ENCODE data around the gene TNFRSF18.
A peak's percentile ranks its signal among the peaks of the same experiment; 100 is the strongest.

TNFRSF18 gene

DNA sequence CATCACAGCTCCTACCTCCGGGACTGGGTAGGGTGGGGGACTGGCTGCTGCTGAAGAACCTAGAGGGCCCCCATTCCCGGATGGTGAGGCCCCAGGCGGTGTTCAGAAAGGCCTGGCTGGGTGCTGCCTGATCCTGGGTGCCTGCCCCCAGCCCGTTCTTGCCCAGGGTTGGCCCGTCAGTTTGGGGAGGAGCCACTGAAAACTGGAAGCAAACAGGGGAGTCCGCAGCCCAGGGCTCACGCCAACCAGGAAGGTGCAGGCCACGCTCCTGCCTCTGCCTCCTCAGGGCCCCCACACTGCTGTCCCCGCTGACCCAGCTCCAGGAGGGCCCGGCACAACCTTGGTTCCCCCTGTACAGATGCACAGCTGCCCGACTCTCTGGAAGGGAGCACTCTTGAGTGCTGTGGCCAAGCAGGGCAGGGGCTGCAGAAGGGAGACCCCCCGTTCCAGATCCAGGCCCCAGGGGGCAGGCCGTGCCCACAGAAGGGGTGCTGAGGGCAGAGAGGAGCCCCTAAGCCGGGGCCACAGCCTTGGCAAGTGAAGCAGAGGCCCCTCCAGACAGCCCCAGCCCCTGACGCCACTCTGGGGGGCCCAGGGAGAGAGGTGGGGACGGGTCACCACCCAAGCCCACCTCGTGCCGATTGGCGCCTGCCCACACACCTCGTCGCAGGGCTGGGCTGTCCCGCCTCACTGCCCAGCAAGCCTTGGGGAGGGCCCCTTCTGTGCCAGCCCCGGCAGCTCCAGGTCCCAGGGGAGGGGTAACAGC, 34.6 kb upstream of the TNFRSF18 start:
- DNase-seq (ENCODE audit: low read depth in 2 of 2) = no peak

- DNase-seq (ENCODE audit: low read depth in 2 of 2) = no peak
These were observed 33.9 kb upstream of the TNFRSF18 start for GRCh38 chr1:1240348-1240732.

DNA sequence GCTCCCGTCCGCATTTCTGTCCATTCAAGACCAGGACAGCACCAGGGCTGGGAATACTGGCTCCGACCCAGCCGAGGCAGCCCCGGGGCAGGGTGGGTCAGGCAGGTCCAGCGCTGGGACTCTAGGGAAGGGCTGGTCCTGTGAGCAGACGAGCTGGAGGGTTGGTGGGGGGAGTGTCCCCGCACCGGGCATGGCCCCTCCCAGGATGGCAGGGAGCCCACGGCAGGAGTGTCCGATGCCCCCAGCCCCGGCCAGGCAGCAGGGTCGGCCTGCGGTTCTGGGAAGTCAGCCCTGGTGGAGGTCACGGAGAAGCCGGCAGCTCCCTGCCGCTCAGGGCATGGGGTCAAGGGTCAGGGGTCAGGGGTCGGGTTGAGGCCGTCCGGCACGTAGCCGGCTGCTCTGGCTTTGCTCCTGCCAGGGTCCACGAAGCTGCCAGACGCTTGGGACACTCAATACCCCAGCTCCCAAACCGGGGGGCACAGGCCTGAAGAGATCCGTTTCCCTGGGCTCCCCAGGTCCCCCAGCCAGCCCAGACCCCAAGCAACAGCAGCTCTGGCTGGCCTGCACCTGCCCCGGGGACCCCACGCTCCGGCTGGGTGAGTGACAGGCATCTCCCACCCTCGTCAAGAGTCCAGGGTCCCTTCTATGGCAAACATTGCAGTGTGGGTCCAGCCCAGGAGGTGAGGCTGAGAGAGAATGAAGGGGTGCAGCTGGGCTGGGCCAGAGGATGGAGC, 33.4 kb upstream of the TNFRSF18 start:
- DNase-seq (ENCODE audit: low read depth in 2 of 2) = no peak

DNA sequence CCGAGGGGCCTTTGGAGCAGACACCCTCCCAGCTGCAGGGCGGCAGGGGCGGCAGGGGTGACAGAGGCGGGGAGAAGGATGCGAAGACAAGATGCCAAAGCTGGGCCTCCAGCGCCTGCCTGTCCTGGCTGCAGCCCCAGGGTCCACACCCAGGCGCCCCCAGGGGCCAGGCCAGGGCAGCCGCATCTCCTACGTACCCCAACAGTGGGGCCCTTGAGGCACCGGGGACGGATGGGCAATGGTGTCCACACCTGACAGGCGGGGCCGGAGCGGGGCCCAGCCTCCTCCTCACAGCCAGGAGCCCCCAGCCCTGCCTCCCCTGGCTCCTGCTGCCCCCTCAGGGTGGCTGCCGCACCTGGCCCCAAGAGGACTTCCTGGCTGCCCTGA, 32.8 kb upstream of the TNFRSF18 start:
- DNase-seq (ENCODE audit: low read depth in 2 of 2) = no peak

- no peak for DNase-seq (ENCODE audit: low read depth in 2 of 2)
These were observed 32.3 kb upstream of the TNFRSF18 start for GRCh38 chr1:1238702-1239178.

DNA sequence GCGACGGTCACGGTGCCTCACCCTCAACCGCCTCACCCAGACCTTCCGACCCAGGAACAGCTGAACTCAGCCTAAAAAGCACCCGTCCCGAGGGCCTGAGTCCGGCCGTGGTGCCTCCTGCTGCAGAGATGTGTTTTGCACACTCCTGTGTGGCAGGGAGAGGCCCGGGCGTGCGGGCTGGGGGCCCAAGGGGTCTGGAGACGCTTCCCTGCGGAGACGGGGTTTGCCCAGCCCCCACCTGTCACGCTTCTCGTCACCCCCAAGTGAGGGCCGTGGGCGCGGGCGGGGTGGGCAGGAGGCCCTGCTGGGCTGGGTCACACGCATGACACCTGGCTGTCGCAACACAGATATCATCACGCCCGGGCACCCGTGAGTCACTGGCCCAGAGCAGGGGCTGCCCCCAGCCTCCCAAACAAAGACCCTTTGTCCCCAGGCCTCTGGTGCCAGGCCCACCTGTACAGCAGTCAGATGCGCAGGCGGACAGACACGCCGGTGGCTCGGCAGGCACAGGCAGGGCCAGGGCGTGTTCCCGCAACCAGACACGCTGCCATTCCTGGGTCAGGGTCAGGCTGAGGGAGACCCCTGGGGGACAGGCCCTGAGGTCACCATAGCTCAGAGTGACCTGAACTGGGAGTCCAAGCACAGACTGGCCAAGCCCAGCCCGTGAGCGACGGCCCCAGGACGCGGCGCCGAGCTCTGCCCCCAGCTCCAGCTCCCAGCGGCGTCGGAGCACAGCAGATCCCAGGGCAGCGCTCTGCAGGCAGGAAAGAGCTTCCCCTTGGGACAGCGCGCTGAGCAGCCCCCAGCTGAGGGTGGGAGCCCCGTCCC, 31.7 kb upstream of the TNFRSF18 start:
- DNase-seq (ENCODE audit: low read depth in 2 of 2) = no peak

DNA sequence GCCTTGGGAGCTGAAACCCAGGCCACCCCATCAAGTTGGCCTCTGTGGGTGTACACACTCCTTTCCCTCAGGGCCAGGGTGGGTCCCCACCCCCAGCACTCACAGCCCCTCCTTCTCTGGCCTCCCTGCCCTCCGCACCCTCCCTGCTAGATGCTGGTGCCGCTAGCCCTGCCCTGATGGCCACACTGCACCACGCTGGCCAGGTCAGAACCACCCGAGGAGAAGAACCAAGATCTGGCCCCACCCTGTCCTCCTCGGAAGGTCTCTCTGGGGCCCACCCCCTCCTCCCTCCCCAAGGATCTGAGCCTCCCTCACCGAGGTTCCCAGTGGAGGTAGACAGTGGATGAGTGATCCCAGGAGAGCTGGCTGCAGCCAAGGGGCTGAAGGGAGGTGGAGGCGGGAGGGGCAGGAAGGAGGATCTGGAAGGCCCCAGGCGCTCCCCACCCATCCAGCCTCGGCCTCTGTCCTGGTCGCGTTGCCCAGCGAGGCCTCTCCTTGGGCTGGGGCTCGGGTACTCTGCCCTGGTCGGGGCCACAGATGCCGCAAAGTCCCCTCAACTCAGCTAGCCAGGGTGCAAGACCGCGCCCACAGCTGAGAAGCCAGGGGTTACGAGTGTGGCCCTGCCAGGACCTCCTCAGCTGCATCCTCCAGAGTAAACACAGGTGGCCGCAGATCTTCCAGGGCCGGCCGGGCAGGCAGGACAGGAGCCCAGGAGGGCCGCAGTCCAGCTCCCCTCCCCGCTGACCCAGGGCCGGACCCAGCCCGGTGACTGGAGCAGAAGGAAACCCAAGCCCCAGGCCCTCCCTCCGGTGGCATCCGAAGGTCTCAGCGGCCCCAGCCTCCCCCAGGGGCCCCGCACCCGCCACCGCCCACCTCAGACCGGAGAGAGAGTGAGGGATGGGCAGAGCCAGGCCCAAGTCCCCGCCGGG, 30.8 kb upstream of the TNFRSF18 start:
- no peak for DNase-seq (ENCODE audit: low read depth in 2 of 2)

- no peak for DNase-seq (ENCODE audit: low read depth in 2 of 2)
These were observed 29.9 kb upstream of the TNFRSF18 start for GRCh38 chr1:1236176-1236763.

- DNase-seq (ENCODE audit: low read depth in 2 of 2) = no peak
These were observed 28.8 kb upstream of the TNFRSF18 start for GRCh38 chr1:1235016-1235744.

- no peak for DNase-seq (ENCODE audit: low read depth in 2 of 2)
These were observed 27.9 kb upstream of the TNFRSF18 start for GRCh38 chr1:1234180-1234808.

DNA sequence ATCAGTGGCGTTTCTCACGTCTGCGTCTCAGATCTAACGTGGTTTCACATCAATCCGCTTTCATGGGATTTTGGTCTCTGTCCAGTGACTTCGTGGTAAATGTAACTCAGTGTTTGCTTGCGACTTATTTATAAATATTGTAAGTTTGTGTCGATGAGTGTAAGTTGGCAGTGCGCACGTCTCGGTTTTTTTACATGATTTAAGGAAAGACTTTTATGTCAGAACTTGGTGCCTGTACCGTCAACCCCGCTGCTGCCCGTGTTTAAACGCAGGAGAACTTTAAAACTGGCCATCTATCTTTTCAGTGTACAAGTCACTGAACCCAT, 27.1 kb upstream of the TNFRSF18 start:
- DNase-seq (ENCODE audit: low read depth in 2 of 2) = no peak

DNA sequence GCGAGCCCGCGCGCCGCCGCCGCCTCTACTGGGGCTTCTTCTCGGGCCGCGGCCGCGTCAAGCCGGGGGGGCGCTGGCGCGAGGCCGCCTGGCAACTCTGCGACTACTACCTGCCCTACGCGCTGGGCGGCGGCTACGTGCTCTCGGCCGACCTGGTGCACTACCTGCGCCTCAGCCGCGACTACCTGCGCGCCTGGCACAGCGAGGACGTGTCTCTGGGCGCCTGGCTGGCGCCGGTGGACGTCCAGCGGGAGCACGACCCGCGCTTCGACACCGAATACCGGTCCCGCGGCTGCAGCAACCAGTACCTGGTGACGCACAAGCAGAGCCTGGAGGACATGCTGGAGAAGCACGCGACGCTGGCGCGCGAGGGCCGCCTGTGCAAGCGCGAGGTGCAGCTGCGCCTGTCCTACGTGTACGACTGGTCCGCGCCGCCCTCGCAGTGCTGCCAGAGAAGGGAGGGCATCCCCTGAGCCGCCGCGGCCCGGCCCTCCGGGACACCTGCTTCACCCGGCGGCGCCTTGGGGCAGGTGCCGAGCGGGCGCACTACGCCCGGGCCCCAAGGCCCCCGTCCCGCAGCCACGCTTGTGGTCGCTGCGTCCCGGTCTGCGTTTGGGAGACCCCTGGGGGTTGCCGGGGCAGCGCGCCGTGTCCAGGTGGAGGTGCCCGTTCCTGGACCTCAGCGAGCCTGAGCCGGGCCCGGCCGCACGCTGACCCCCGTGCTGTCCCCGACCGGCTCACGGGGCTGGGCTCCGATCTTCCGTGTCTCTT, 26.6 kb upstream of the TNFRSF18 start:
- DNase-seq (ENCODE audit: low read depth in 2 of 2) = no peak

DNA sequence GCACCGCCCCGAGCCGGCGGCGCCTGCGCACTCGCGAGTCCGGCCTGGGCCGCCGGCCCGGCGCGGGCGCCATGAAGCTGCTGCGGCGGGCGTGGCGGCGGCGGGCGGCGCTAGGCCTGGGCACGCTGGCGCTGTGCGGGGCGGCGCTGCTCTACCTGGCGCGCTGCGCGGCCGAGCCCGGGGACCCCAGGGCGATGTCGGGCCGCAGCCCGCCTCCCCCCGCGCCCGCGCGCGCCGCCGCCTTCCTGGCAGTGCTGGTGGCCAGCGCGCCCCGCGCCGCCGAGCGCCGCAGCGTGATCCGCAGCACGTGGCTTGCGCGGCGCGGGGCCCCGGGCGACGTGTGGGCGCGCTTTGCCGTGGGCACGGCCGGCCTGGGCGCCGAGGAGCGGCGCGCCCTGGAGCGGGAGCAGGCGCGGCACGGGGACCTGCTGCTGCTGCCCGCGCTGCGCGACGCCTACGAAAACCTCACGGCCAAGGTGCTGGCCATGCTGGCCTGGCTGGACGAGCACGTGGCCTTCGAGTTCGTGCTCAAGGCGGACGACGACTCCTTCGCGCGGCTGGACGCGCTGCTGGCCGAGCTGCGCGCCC, 25.9 kb upstream of the TNFRSF18 start, which contains the start of gene B3GALT6:
Gene B3GALT6, plus strand, starts transcription at position 30 of the 588 bp plus-strand sequence. Its CDS starts 42 bp downstream, at position 72.
- DNase-seq (ENCODE audit: low read depth in 2 of 2) = no peak

GRCh38 chr1:1231400-1232207, 25.2 kb upstream of the TNFRSF18 start, which contains the start of gene SDF4:
Gene SDF4 (minus strand): TSS chr1:1232001. CDS start chr1:1228772, 3,229 bp downstream.
- peak; percentile 91 to 98 for DNase-seq (ENCODE audit: low read depth in 2 of 2)

GRCh38 chr1:1230656-1231399, 24.4 kb upstream of the TNFRSF18 start:
- DNase-seq (ENCODE audit: low read depth in 2 of 2) = no peak

DNA sequence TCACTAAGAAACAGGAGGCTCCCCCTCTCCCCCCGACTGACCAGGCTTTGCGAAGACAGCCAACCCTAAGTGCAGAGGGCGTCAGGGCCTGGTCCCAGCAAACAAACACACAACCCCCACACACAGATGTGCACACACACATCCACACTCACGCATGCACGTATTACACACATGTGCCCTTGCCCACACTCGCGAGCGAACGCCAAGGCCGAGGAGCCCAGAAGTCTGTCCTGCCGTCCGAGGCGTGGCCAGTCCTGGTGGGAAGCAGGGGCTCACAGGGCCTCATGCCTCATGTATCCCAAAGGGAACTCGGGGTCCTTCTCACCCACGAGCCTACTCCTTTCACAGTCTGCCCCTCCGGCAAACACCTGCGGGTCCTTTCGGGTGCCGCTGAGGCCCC, 23.4 kb upstream of the TNFRSF18 start:
- DNase-seq (ENCODE audit: low read depth in 2 of 2) = no peak

Measured in stimulated activated CD8-positive, alpha-beta memory T cell treated with anti-CD3 and anti-CD28 coated beads, Interleukin-7, amount 100 ng/mL, for 4 hours (primary cell).